ENCODE data around the gene RASGRP3. TPM values are rescaled to one million over a fixed set of nuclear protein-coding genes. Genes with fewer than 3 reads are reported as not detected.

Gene RASGRP3
- polyA plus RNA-seq, 1 of the 3 experiments (the other 2 are of a cell fraction), result 72.5 TPM

- TF ChIP-seq RCOR1 (IDR thresholded peaks at IDR 0.05; ENCODE audit: low read length) (no peak), TCF12 (IDR thresholded peaks at IDR 0.05) (no peak), GABPA (IDR thresholded peaks at IDR 0.05; ENCODE audit: low read depth) (no peak), MAX (IDR thresholded peaks at IDR 0.05; ENCODE audit: low read depth) (no peak), USF2 (IDR thresholded peaks at IDR 0.05; ENCODE audit: borderline replicate concordance, low read depth, low read length) (no peak), MXI1 (IDR thresholded peaks at IDR 0.05; ENCODE audit: low read depth, low read length) (no peak), SMC3 (IDR thresholded peaks at IDR 0.05; ENCODE audit: low read depth, low read length) (no peak), SIN3A (IDR thresholded peaks at IDR 0.05; ENCODE audit: borderline replicate concordance, low read depth, low read length) (no peak), USF1 (IDR thresholded peaks at IDR 0.05; ENCODE audit: borderline replicate concordance, low read depth) (no peak), CTCF (IDR thresholded peaks at IDR 0.05) (no peak), YY1 (IDR thresholded peaks at IDR 0.05; ENCODE audit: low read depth) (no peak)
- Histone ChIP-seq H3K4me2 (no peak overlapping the region), H3F3A (replicated peaks; ENCODE audit: insufficient read depth) (peaks cover 11% of the 10 kb centered on the region), H4K20me1 (ENCODE audit: insufficient read depth) (no peaks in the 10 kb centered on the region), H3K4me1 (ENCODE audit: control insufficient read depth in 1 of 2, insufficient read depth in 2 of 2, low read depth in 1 of 2, low read length in 1 of 2) (peaks cover 0 to 21% of the 10 kb centered on the region in 2 experiments; a peak in 1 of 4 replicates), H3K9me3 (no peaks in the 10 kb centered on the region), H3K27ac (ENCODE audit: low read depth in 2 of 2, low read length in 1 of 2) (no peak overlapping the region), H3K9me2 (no peaks in the 10 kb centered on the region), H3K27me3 (ENCODE audit: insufficient read depth) (no peaks in the 10 kb centered on the region), H3K79me2 (ENCODE audit: insufficient read depth) (no peaks in the 10 kb centered on the region), H3K36me3 (replicated peaks in 1 of 2; ENCODE audit: control insufficient read depth in 1 of 2, insufficient read depth in 2 of 2, low read length in 1 of 2) (no peaks in the 10 kb centered on the region), H3K4me3 (ENCODE audit: low read depth in 2 of 2, low read length in 1 of 2) (no peak overlapping the region), H3K9ac (no peak overlapping the region), H2AFZ (ENCODE audit: low read depth) (no peak overlapping the region)
- 63% methylated on average over 5 of the region's 5 CpGs for WGBS (ENCODE audit: low lambda C conversion rate)
- ChIA-PET POLR2A (no interaction called here), CTCF (interaction anchor here (1.3 kb wide), 2 partner anchors 10 to 25 kb away, joined by 3 read pairs; no protein-coding TSS in a partner anchor)
- no peak for DNase-seq
Measured at GRCh38 chr2:33500177-33500576, 23.7 kb downstream of the RASGRP3 start.

GRCh38 chr2:33502025-33502424 is 25.6 kb downstream of the RASGRP3 start:
- ChIA-PET CTCF (no interaction called here), POLR2A (no interaction called here)
- 45% methylated on average over 2 of the region's 2 CpGs for WGBS (ENCODE audit: low lambda C conversion rate)
- no peak for TF ChIP-seq ELF1 (IDR thresholded peaks at IDR 0.05)
- no peak for TF ChIP-seq REST (IDR thresholded peaks at IDR 0.05; ENCODE audit: low read depth, low read length)
- no peak for TF ChIP-seq FOXM1 (IDR thresholded peaks at IDR 0.05; ENCODE audit: low read depth)
- no peak for TF ChIP-seq ZBTB33 (IDR thresholded peaks at IDR 0.05; ENCODE audit: borderline replicate concordance, low read depth)
- TF ChIP-seq RXRA (IDR thresholded peaks at IDR 0.05; ENCODE audit: borderline replicate concordance, low read depth), result no peak
- no peak for TF ChIP-seq MXI1 (IDR thresholded peaks at IDR 0.05; ENCODE audit: low read depth, low read length)
- no peak for TF ChIP-seq SIN3A (IDR thresholded peaks at IDR 0.05; ENCODE audit: borderline replicate concordance, low read depth, low read length)
- TF ChIP-seq RFX5 (IDR thresholded peaks at IDR 0.05; ENCODE audit: low read length), result no peak
- no peak for TF ChIP-seq USF1 (IDR thresholded peaks at IDR 0.05; ENCODE audit: borderline replicate concordance, low read depth)
- no peak for TF ChIP-seq NRF1 (IDR thresholded peaks at IDR 0.05; ENCODE audit: low read depth, low read length)

More at GRCh38 chr2:33502025-33502424, 25.6 kb downstream of the RASGRP3 start:
- DNase-seq, result no peak
- peaks cover 0 to 10% of the 10 kb centered on the region in 2 experiments; a peak in 1 of 4 replicates for H3K4me1 ChIP-seq (ENCODE audit: control insufficient read depth in 1 of 2, insufficient read depth in 2 of 2, low read depth in 1 of 2, low read length in 1 of 2)
- no peaks in the 10 kb centered on the region for H4K20me1 ChIP-seq (ENCODE audit: insufficient read depth)
- H3K4me3 ChIP-seq (ENCODE audit: low read depth in 2 of 2, low read length in 1 of 2), result no peak overlapping the region
- H3K4me2 ChIP-seq, result no peak overlapping the region
- no peaks in the 10 kb centered on the region for H3K79me2 ChIP-seq (ENCODE audit: insufficient read depth)
- no peaks in the 10 kb centered on the region for H3K27me3 ChIP-seq (ENCODE audit: insufficient read depth)
- H3K36me3 ChIP-seq (replicated peaks in 1 of 2; ENCODE audit: control insufficient read depth in 1 of 2, insufficient read depth in 2 of 2, low read length in 1 of 2), result no peaks in the 10 kb centered on the region
- no peak overlapping the region for H3K9ac ChIP-seq
- no peaks in the 10 kb centered on the region for H3K9me2 ChIP-seq
- peaks cover 6% of the 10 kb centered on the region for H3F3A ChIP-seq (replicated peaks; ENCODE audit: insufficient read depth)
- H2AFZ ChIP-seq (ENCODE audit: low read depth), result no peak overlapping the region
- no peak overlapping the region for H3K27ac ChIP-seq (ENCODE audit: low read depth in 2 of 2, low read length in 1 of 2)
- no peaks in the 10 kb centered on the region for H3K9me3 ChIP-seq

Measured in SK-N-SH (cell line).